ES-I3 (cell line): ENCODE measurements around the gene GAS2L1.

Source experiments
- H3K36me3 ChIP-seq: 2 replicates; pipeline ENCODE4 v1.6.1; 2013; ENCODE audit warnings: mild to moderate bottlenecking, low read length, control low read depth, moderate library complexity; ENCODE audit not compliant: insufficient read depth
- H3K4me1 ChIP-seq: 2 replicates; pipeline ENCODE4 v1.6.1; 2013; ENCODE audit warnings: mild to moderate bottlenecking, control low read depth, low read length; ENCODE audit not compliant: insufficient read depth
- H3K9ac ChIP-seq: 2 replicates; pipeline ENCODE4 v1.6.1; 2013; ENCODE audit warnings: low read depth, mild to moderate bottlenecking, low read length, moderate library complexity
- H3K9me3 ChIP-seq: 2 replicates; pipeline ENCODE4 v1.6.1; 2013; ENCODE audit warnings: mild to moderate bottlenecking, low read length, moderate library complexity; ENCODE audit not compliant: control insufficient read depth, insufficient read depth

The GAS2L1 gene

GRCh38 chr22:29320546-29320945 lies 14.1 kb downstream of the GAS2L1 start:
- no peaks in the 10 kb centered on the region for H3K9me3 ChIP-seq
- H3K36me3 ChIP-seq, result no peaks in the 10 kb centered on the region
- no peaks in the 10 kb centered on the region for H3K4me1 ChIP-seq
- no peak overlapping the region for H3K9ac ChIP-seq

DNA sequence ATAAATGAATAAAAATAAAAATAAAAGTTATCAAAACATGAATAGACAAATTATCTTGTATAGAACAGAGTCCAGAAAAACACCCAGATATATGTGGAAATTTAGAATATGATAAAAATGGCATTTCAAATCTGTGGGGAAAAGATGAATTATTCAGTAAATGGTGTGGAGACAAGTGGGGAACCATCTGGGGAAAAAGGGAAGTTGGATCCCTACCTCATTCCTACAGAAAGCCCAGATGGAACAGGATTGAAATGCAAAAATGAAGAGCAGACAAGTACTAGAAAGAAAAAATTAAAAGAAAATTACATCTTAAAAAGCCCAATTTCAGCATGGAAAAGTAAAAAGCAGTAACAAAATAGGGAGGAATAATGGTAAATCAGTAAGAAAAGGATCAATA lies 17.2 kb downstream of the GAS2L1 start:
- Histone ChIP-seq H3K4me1 (no peaks in the 10 kb centered on the region), H3K9me3 (no peaks in the 10 kb centered on the region), H3K36me3 (no peaks in the 10 kb centered on the region; the same call in 1 of the 2 replicates), H3K9ac (no peak overlapping the region)

- no peaks in the 10 kb centered on the region; the same call in 1 of the 2 replicates for H3K4me1 ChIP-seq
- H3K9ac ChIP-seq, result no peak overlapping the region
- H3K9me3 ChIP-seq, result no peaks in the 10 kb centered on the region
- H3K36me3 ChIP-seq, result no peaks in the 10 kb centered on the region; the same call in 1 of the 2 replicates
Measured at GRCh38 chr22:29325356-29325755, 18.9 kb downstream of the GAS2L1 start.

- Histone ChIP-seq H3K9me3 (no peaks in the 10 kb centered on the region), H3K36me3 (no peaks in the 10 kb centered on the region; the same call in 1 of the 2 replicates), H3K9ac (no peak overlapping the region), H3K4me1 (peaks cover 2% of the 10 kb centered on the region; the same call in 1 of the 2 replicates)
Measured at GRCh38 chr22:29325785-29326315, 19.4 kb downstream of the GAS2L1 start.

- H3K9me3 ChIP-seq, result no peaks in the 10 kb centered on the region
- H3K9ac ChIP-seq, result no peak overlapping the region
- peaks cover 6% of the 10 kb centered on the region; the same call in 1 of the 2 replicates for H3K4me1 ChIP-seq
- no peaks in the 10 kb centered on the region; the same call in 1 of the 2 replicates for H3K36me3 ChIP-seq
Measured at GRCh38 chr22:29326481-29326880, 20.0 kb downstream of the GAS2L1 start.

GRCh38 chr22:29327089-29327764 lies 20.8 kb downstream of the GAS2L1 start:
- H3K9ac ChIP-seq, result no peak overlapping the region
- no peaks in the 10 kb centered on the region; the same call in 1 of the 2 replicates for H3K36me3 ChIP-seq
- H3K4me1 ChIP-seq, result peaks cover 6% of the 10 kb centered on the region; the same call in 1 of the 2 replicates
- no peaks in the 10 kb centered on the region for H3K9me3 ChIP-seq

GRCh38 chr22:29328055-29328454 lies 21.6 kb downstream of the GAS2L1 start:
- Histone ChIP-seq H3K9ac (no peak overlapping the region), H3K4me1 (peaks cover 6% of the 10 kb centered on the region; the same call in 1 of the 2 replicates), H3K9me3 (no peaks in the 10 kb centered on the region), H3K36me3 (no peaks in the 10 kb centered on the region; the same call in 1 of the 2 replicates)

DNA sequence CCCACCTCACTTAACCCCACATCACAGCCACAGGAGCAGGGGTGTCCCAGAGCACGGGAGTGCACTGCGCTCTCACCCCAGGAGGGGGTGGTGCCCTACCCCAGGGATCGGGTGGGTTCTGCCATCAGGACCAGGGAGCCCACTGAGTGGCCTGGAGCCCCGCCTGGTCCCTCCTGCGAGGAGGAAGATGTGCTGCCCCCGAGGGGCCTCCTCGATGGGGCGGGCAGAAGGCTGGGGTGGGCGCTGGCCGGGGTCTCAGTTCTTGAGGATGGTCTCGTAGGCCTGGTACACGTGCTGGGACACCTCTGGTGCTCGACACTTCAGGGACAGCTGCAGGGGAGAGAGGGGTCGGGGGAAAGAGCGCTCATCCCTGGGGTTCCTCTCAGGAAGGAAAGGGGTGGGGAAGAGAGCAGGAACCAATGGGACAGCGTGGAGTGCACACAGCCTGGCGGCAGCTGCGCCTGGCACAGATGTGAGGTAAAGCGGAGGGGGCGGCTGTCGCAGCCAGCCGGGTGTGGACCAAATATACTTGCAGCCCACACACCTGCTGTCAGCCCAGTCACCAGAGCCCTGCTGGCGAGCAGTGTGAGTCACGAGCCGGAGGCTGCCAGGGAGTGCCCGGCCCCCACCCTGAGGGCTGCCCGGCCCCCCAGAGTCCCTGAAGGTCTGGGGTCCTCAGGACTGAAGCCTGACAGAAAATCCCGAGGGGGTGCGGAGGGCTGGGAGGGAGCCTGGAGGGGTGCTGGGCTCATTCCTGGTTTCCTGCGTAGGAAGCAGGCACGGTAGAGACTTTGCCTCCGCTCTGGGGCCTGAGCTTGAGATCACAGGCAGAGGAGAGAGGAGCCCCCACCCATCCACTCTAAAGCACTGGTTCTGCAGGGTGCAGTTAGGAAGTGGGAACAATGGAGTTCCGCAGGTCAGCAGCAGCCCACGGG lies 22.4 kb downstream of the GAS2L1 start:
- Histone ChIP-seq H3K36me3 (no peaks in the 10 kb centered on the region; the same call in 1 of the 2 replicates), H3K9ac (no peak overlapping the region), H3K4me1 (peaks cover 6% of the 10 kb centered on the region; the same call in 1 of the 2 replicates)

DNA sequence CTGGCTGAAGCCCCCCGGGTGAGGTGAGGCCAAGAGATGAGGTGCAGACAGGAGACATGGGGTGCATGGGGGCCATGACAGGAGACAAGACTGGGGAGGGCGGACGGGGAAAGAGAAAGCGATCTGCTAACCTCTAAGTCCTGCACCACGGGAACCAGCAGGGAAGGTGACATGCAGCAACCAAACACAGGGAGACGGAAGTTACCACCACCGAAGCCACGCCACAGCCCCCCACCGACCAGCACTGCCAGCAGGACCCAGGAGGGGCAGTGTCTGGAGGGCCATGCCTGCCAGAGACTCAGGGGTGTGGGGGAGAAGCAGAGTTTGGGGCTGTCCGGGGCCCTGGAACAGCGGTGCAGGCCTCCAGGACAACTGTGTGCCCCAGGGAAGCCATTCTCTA lies 23.1 kb downstream of the GAS2L1 start:
- no peaks in the 10 kb centered on the region for H3K9me3 ChIP-seq
- H3K4me1 ChIP-seq, result peaks cover 6% of the 10 kb centered on the region; the same call in 1 of the 2 replicates
- H3K36me3 ChIP-seq, result no peaks in the 10 kb centered on the region; the same call in 1 of the 2 replicates
- H3K9ac ChIP-seq, result no peak overlapping the region

More for the DNA sequence above, 22.4 kb downstream of the GAS2L1 start:
- no peaks in the 10 kb centered on the region for H3K9me3 ChIP-seq

DNA sequence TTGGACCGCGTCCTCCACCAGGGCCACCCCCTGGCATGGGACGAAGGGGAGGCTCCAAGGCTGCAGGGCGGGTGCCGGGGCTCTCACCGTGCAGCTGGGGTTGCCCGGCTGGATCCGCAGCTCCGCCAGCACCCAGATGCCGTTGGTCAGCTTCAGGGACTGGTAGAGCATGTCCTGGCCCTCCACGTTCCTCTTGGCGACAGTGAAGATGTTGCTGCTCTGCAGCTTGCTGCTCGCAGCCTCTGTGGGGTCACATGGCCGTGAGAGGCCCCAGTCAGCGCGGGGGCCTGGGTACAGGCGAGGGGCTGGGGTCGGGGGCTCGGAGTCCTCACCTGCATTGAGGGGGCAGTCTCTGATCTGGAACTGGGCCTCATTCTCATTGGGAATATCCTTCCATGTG lies 23.8 kb downstream of the GAS2L1 start:
- Histone ChIP-seq H3K36me3 (no peaks in the 10 kb centered on the region; the same call in 1 of the 2 replicates), H3K9me3 (no peaks in the 10 kb centered on the region), H3K4me1 (peaks cover 6% of the 10 kb centered on the region; the same call in 1 of the 2 replicates), H3K9ac (no peak overlapping the region)

GRCh38 chr22:29330753-29331152 lies 24.3 kb downstream of the GAS2L1 start:
- peaks cover 6% of the 10 kb centered on the region; the same call in 1 of the 2 replicates for H3K4me1 ChIP-seq
- H3K9me3 ChIP-seq, result no peaks in the 10 kb centered on the region
- no peaks in the 10 kb centered on the region; the same call in 1 of the 2 replicates for H3K36me3 ChIP-seq
- H3K9ac ChIP-seq, result no peak overlapping the region

- peaks cover 3% of the 10 kb centered on the region for H3K36me3 ChIP-seq
- H3K9ac ChIP-seq, result no peak overlapping the region
- H3K9me3 ChIP-seq, result no peaks in the 10 kb centered on the region
- H3K4me1 ChIP-seq, result peaks cover 6% of the 10 kb centered on the region; the same call in 1 of the 2 replicates
Measured at GRCh38 chr22:29331213-29331612, 24.8 kb downstream of the GAS2L1 start.

GRCh38 chr22:29331658-29332300 lies 25.3 kb downstream of the GAS2L1 start:
- Histone ChIP-seq H3K4me1 (peaks cover 6% of the 10 kb centered on the region; the same call in 1 of the 2 replicates), H3K9ac (no peak overlapping the region), H3K36me3 (peaks cover 6% of the 10 kb centered on the region), H3K9me3 (no peaks in the 10 kb centered on the region)
